ENCODE data around the gene GPSM1. TPM values are rescaled to one million over a fixed set of nuclear protein-coding genes. Genes with fewer than 3 reads are reported as not detected.

GPSM1 gene
- total RNA-seq, 6 experiments from 2014 or later: 1.3 to 4.8 (median 4.1) TPM

DNA sequence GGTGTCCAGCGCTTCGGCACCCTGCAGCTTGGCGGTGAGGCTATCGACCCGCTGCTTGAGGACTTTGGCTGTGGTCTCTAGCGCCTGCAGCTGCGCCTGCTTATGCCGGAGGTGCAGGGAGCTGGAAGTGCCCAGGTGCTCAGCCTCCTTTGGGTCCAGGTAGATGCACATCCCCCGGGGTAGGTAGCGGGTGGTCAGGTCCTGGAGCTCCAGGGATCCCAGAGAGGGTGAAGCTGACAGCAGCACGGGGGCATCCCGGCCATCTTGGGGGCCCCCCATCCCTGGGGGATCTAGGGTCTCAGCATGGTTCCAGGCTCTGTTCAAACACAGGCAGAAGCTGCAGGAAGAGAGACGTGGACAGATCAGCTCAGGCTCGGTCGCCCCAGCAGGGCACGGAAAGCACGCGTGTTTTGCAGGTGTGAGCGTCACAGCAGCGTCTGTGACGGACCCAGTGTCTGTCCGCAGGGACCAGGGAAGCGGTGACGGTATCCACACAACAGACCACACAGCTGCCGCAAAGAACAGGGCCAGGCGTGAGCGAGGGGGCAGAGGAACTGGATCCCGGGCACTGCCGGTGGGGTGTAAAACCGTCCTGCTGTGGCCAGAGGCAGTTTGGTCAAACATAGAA is 40.9 kb upstream of the GPSM1 start:
- TF ChIP-seq, protein P1, sequence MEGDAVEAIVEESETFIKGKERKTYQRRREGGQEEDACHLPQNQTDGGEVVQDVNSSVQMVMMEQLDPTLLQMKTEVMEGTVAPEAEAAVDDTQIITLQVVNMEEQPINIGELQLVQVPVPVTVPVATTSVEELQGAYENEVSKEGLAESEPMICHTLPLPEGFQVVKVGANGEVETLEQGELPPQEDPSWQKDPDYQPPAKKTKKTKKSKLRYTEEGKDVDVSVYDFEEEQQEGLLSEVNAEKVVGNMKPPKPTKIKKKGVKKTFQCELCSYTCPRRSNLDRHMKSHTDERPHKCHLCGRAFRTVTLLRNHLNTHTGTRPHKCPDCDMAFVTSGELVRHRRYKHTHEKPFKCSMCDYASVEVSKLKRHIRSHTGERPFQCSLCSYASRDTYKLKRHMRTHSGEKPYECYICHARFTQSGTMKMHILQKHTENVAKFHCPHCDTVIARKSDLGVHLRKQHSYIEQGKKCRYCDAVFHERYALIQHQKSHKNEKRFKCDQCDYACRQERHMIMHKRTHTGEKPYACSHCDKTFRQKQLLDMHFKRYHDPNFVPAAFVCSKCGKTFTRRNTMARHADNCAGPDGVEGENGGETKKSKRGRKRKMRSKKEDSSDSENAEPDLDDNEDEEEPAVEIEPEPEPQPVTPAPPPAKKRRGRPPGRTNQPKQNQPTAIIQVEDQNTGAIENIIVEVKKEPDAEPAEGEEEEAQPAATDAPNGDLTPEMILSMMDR (IDR thresholded peaks at IDR 0.05): no peak
- TF ChIP-seq POLR2A (IDR thresholded peaks at IDR 0.05): no peak
- intact Hi-C loops (cut with DNase I): no loop called here
- DNase-seq (no peak), ATAC-seq (no peak)
- Histone ChIP-seq H3K27me3 (no peaks in the 10 kb centered on the region), H3K27ac (no peak overlapping the region), H3K4me1 (peaks cover 0 to 5% (median 2%) of the 10 kb centered on the region in 4 donors), H3K9me3 (no peaks in the 10 kb centered on the region), H3K36me3 (no peaks in the 10 kb centered on the region), H3K4me3 (no peak overlapping the region)
- 60% methylated on average over 1 of the region's 30 CpGs for WGBS (ENCODE audit: insufficient coverage, low coverage, low lambda C conversion rate, missing lambda C conversion rate)

DNA sequence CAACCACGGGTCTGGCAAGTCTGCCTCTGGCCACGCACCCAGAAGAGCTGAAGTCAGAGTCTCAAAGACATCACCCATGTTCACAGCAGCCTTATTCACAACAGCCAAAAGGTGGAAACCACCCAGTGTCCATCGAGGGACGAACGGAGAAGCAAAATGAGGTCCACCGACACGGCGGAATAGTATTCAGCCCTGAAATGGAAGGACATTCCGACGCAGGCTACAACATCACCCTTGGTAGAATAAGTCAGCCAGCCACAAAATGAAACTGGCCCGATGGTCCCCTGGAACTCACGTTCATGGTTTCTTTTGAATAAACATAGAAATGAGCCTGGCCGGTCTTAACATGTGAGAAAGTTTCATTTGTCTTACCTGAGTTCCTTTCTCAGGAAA is 40.4 kb upstream of the GPSM1 start:
- whole genome bisulfite sequencing (ENCODE audit: insufficient coverage, low coverage, low lambda C conversion rate, missing lambda C conversion rate): 80% methylated on average over 4 of the region's 13 CpGs
- no peak for ATAC-seq

DNA sequence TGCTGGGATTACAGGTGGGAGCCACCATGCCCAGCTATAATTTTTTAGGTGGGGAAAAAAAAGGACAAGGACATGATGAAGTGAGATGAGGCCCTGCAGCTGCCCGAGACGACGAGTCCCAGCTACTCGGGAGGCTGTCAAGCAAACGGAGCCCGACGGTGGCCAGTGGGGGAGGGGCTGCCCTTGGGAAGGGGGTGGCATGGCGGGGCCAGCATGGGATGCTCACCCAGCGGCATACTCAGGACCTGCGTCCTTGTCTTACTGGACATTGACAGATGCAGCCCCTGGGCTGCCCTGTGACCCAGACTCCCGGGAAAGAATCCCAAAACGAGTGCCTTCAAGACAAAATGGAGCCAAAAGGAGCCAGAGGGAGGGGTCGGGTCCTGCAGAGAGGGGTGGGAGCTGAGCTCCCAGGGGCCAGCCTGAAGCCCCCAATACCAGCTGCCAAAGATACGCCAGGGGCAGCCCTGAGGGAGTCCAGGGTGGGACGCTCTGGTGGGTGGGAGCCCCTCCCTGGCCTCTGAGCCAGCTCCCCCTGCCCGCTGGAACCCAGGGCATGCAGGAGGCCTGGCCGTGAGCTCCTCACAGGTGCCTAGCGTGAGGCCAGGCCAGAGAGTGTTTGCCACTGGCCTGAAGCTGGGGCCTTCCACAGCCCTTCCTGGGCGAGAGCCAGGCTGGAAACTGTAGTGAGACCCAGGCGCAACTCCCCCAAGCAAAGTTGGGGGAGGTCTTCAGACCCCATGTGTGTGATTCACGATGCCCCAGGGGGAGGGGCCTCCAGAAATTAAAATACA is 39.2 kb upstream of the GPSM1 start:
- H3K4me1 ChIP-seq: peaks cover 0 to 5% (median 2%) of the 10 kb centered on the region in 4 donors
- H3K4me3 ChIP-seq: no peak overlapping the region
- ATAC-seq: no peak
- H3K36me3 ChIP-seq: no peaks in the 10 kb centered on the region
- TF ChIP-seq, protein P1 (IDR thresholded peaks at IDR 0.05): no peak
- TF ChIP-seq POLR2A (IDR thresholded peaks at IDR 0.05): no peak
- H3K27me3 ChIP-seq: no peaks in the 10 kb centered on the region
- no peaks in the 10 kb centered on the region for H3K9me3 ChIP-seq
- intact Hi-C loops (cut with DNase I): no loop called here
- WGBS (ENCODE audit: insufficient coverage, low coverage, low lambda C conversion rate, missing lambda C conversion rate): 13% methylated on average over 4 of the region's 21 CpGs
- peak in 1 of 3 donors; percentile 14 for DNase-seq
- H3K27ac ChIP-seq: no peak overlapping the region

More for the DNA sequence above, 40.4 kb upstream of the GPSM1 start:
- Histone ChIP-seq H3K4me3 (no peak overlapping the region), H3K4me1 (peaks cover 0 to 5% (median 2%) of the 10 kb centered on the region in 4 donors), H3K36me3 (no peaks in the 10 kb centered on the region), H3K27ac (no peak overlapping the region), H3K9me3 (no peaks in the 10 kb centered on the region), H3K27me3 (no peaks in the 10 kb centered on the region)
- DNase-seq: no peak
- intact Hi-C loops (cut with DNase I): no loop called here
- TF ChIP-seq, protein P1 (IDR thresholded peaks at IDR 0.05): no peak
- no peak for TF ChIP-seq POLR2A (IDR thresholded peaks at IDR 0.05)

DNA sequence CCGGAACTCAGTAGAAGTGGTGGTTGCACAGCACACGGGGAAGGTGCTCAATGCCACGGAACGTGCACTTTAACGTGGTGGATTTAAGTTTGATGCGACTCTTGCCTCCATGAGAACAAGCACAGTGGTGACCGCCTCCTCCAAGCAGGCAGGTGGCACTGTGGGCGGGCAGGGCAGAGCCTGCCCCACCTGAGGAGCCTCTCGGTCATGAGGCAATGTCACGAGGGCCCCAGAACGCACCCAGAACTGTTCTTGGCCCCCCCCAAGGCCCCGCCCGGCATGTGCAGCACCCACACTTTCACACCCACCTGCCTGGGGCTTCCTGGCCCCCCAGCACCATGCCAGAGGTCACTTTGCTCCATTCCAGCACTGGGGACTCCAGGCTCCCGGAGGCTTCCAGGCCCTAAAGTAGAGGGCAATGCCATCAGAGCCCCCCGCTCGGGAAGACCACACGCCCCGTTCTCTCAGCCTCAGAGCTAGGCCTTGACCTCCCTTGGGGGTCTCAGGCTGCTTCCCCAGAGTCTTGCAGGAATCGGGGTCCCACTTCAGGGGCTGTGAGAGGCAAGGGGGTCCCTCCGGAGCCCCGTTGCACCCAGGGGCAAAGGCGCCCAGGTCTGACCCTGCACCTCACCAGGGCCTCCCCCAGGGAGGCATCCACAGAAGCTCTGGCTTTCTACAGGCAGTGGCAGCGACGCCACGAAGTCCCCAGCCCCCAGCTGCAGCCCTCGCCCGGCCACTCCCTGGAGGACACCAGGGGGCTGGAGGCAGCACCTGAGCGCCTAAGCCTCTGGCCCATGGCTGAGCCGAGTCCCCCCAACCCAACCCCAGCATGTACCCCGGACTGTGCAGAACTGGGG is 37.5 kb upstream of the GPSM1 start:
- Histone ChIP-seq H3K27ac (no peak overlapping the region), H3K4me1 (peaks cover 0 to 4% (median 0%) of the 10 kb centered on the region in 4 donors), H3K4me3 (no peak overlapping the region), H3K27me3 (no peaks in the 10 kb centered on the region), H3K9me3 (no peaks in the 10 kb centered on the region), H3K36me3 (no peaks in the 10 kb centered on the region)
- WGBS (ENCODE audit: insufficient coverage, low coverage, low lambda C conversion rate, missing lambda C conversion rate): 40% methylated on average over 2 of the region's 30 CpGs
- intact Hi-C loops (cut with DNase I): no loop called here
- peak in 1 of 3 donors; percentile 13 for DNase-seq
- no peak for ATAC-seq
- TF ChIP-seq, protein P1 (IDR thresholded peaks at IDR 0.05): no peak
- TF ChIP-seq POLR2A (IDR thresholded peaks at IDR 0.05): no peak
